ENCODE data around the gene GCDH. TPM values are rescaled to one million over a fixed set of nuclear protein-coding genes. Genes with fewer than 3 reads are reported as not detected.
A peak's percentile ranks its signal among the peaks of the same experiment; 100 is the strongest.

The GCDH gene
- total RNA-seq, 1 experiment from 2014 or later = 53.2 TPM

DNA sequence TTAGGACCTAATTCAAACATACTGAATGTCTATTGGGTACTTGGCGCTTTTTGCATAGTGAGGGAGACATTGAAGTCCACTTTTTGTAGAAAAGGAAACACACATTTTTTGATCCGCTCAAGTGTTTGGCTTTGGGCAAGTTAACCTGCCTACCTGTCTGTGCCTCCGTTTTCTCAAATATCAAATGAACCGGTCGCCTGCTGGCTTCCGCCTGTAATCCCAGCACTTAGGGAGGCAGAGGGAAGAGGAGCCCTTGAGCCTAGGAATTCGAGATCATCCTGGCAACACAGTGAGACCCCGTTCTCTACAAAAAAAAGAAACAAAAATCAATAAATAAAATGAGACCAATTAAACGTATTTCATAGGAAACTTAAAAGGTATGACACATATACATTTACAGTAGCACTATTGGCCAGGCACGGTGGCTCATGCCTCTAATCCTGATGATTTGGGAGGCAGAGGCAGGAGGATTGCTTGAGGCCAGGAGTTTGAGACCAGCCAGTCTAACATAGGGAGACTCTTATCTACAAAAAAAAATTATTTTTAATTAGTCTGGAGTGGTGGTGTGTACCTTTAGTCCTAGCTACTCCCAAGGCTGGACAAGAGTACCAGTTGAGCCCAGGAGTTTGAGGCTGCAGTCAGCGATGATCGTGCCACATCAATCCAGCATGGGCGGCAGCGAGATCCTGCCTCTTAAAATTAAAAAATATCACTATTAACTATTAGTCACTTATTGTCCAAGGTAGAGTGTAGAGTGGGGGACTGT is 56.0 kb downstream of the GCDH start:
- Histone ChIP-seq H3K4me2 (ENCODE audit: insufficient read depth, insufficient read length, low read length) (peak overlapping the region; percentile 96), H2AK5ac (ENCODE audit: insufficient read length, low read length) (no peak overlapping the region), H4K20me1 (ENCODE audit: control insufficient read depth, insufficient read depth, insufficient read length) (no peaks in the 10 kb centered on the region), H3K9me3 (ENCODE audit: control insufficient read depth, low read depth, low read length) (no peaks in the 10 kb centered on the region), H4K8ac (replicated peaks; ENCODE audit: insufficient read length, low read depth, low read length) (no peak overlapping the region), H2BK120ac (ENCODE audit: low read depth, low read length, poor library complexity, severe bottlenecking) (no peak overlapping the region), H3K79me2 (ENCODE audit: insufficient read depth, low read length) (no peaks in the 10 kb centered on the region; the same call in 1 of the 2 replicates), H4K5ac (ENCODE audit: insufficient read length, low read depth, low read length) (no peak overlapping the region), H3K27me3 (ENCODE audit: insufficient read depth, low read length) (no peaks in the 10 kb centered on the region), H3K18ac (ENCODE audit: insufficient read length, low read depth, low read length) (no peak overlapping the region), H3K14ac (ENCODE audit: insufficient read depth, low read length) (no peak overlapping the region), H3K79me1 (ENCODE audit: insufficient read depth, low read depth, low read length, poor library complexity, severe bottlenecking) (no peaks in the 10 kb centered on the region), H3K23me2 (ENCODE audit: insufficient read length, low read depth, low read length, poor library complexity, severe bottlenecking) (no peaks in the 10 kb centered on the region), H2BK5ac (ENCODE audit: insufficient read length, low read length) (no peak overlapping the region), H3K9ac (ENCODE audit: extremely low read depth, insufficient read length, low read length) (peak overlapping the region; percentile 97), H3T11ph (ENCODE audit: low read length) (no peak overlapping the region), H4K91ac (ENCODE audit: insufficient read length, low read depth, low read length) (no peak overlapping the region), H3K4ac (ENCODE audit: low read depth, low read length) (no peak overlapping the region), H2BK12ac (ENCODE audit: insufficient read length, low read depth, low read length) (no peak overlapping the region), H3K23ac (ENCODE audit: insufficient read length, low read depth, low read length) (no peak overlapping the region), H2BK15ac (ENCODE audit: low read depth, low read length) (no peak overlapping the region), H2BK20ac (ENCODE audit: low read depth, low read length, poor library complexity, severe bottlenecking) (no peak overlapping the region), H3K4me1 (ENCODE audit: insufficient read depth, low read length) (no peaks in the 10 kb centered on the region), H3K56ac (ENCODE audit: insufficient read length, low read depth, low read length) (no peak overlapping the region), H3K27ac (ENCODE audit: insufficient read length, low read depth, low read length) (peak overlapping the region; percentile 42), H2AFZ (ENCODE audit: low read length) (no peak overlapping the region)
- 0 out of 5 replicates have a peak, but pooled peaks cover 0 to 3% of the 10 kb centered on the region in 2 experiments for H3K9me3 Mint-ChIP-seq
- no CpG with 5 or more reads among the region's 14 CpGs for WGBS (ENCODE audit: extremely low coverage, insufficient read length, low lambda C conversion rate)
- H3K4me1 Mint-ChIP-seq = peaks cover 10 to 22% of the 10 kb centered on the region in 2 experiments
- TF ChIP-seq, protein P1, sequence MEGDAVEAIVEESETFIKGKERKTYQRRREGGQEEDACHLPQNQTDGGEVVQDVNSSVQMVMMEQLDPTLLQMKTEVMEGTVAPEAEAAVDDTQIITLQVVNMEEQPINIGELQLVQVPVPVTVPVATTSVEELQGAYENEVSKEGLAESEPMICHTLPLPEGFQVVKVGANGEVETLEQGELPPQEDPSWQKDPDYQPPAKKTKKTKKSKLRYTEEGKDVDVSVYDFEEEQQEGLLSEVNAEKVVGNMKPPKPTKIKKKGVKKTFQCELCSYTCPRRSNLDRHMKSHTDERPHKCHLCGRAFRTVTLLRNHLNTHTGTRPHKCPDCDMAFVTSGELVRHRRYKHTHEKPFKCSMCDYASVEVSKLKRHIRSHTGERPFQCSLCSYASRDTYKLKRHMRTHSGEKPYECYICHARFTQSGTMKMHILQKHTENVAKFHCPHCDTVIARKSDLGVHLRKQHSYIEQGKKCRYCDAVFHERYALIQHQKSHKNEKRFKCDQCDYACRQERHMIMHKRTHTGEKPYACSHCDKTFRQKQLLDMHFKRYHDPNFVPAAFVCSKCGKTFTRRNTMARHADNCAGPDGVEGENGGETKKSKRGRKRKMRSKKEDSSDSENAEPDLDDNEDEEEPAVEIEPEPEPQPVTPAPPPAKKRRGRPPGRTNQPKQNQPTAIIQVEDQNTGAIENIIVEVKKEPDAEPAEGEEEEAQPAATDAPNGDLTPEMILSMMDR (conservative IDR thresholded peaks at IDR 0.05) = no peak
- peaks cover 56 to 83% (median 75%) of the 10 kb centered on the region in 3 experiments for H3K36me3 Mint-ChIP-seq (ENCODE audit: insufficient read depth in 1 of 3, low read depth in 3 of 3)
- H3K4me3 Mint-ChIP-seq = peak overlapping the region; percentile 79 to 90
- H3K27ac Mint-ChIP-seq = peak overlapping the region; percentile 81 to 98 (median 93); a peak in 6 of 7 replicates
- H3K27me3 Mint-ChIP-seq (ENCODE audit: low read depth) = no peaks in the 10 kb centered on the region
- DNase-seq = no peak

All from H9 (cell line).